ENCODE measurements around the gene AEN.

- TF ChIP-seq CTCF (IDR thresholded peaks at IDR 0.05) (no peak), POLR2A (IDR thresholded peaks at IDR 0.05) (no peak)
These were observed 60.6 kb downstream of the AEN start for GRCh38 chr15:88681610-88682221.

Measured in right lobe of liver (tissue), 4 donors.